Transverse colon (tissue), 4 donors: ENCODE data around the gene DNASE1L2. TPM values are rescaled to one million over a fixed set of nuclear protein-coding genes. Genes with fewer than 3 reads are reported as not detected.

Source experiments
- DNase-seq: peaks from one replicate; pipeline ENCODE4 v3.0.0-alpha.2; 2019
- H3K27ac ChIP-seq, 4 donors: fragments of 200-600 bp; sonication (generic); 2 replicates each; pipeline ENCODE4 v1.5.1; 2016 to 2018; ENCODE audit warnings: inconsistent platforms in 4 of 4
- H3K27me3 ChIP-seq: fragments of 200-600 bp; sonication (generic); 2 replicates; pipeline ENCODE4 v1.5.1; 2017; ENCODE audit warnings: inconsistent platforms
- H3K36me3 ChIP-seq, 4 donors: fragments of 200-600 bp; sonication (generic); 2 replicates each; pipeline ENCODE4 v1.5.1; 2017 to 2019; ENCODE audit warnings: inconsistent platforms in 4 of 4
- H3K4me1 ChIP-seq, 4 donors: fragments of 200-600 bp; sonication (generic); 2 replicates each; pipeline ENCODE4 v1.5.1; 2017 to 2020; ENCODE audit warnings: inconsistent platforms in 4 of 4
- H3K4me3 ChIP-seq, 4 donors: fragments of 200-600 bp; sonication (generic); 1 replicate in 1 of 4; 2 replicates in 3 of 4; pipeline versions ENCODE4 v1.5.1 to v1.6.1; 2017 to 2019; ENCODE audit warnings: inconsistent platforms in 4 of 4
- H3K9me3 ChIP-seq, 2 donors: fragments of 200-600 bp; sonication (generic); 2 replicates each; pipeline ENCODE4 v1.5.1; 2017 to 2019; ENCODE audit warnings: inconsistent platforms in 2 of 2
- EP300 ChIP-seq: sonication (generic); formaldehyde crosslinking; IDR thresholded peaks from one replicate; pipeline ENCODE4 v1.6.1; 2017; ENCODE audit warnings: antibody characterized with exemption, low read depth
- POLR2A ChIP-seq: fragments of 450-650 bp; IDR thresholded peaks from one replicate; pipeline ENCODE4 v1.6.1; 2016; ENCODE audit warnings: antibody characterized with exemption, mild to moderate bottlenecking, moderate library complexity
- POLR2AphosphoS5 ChIP-seq, 3 donors: sonication (generic); formaldehyde crosslinking; IDR thresholded peaks; one replicate each; pipeline ENCODE4 v1.6.1; 2016; ENCODE audit warnings: antibody characterized with exemption in 3 of 3
- WGBS, 2 donors: methylation state at CpG; one replicate each; pipeline ENCODE4 v1.1.5; 2018; ENCODE audit warnings: low coverage in 1 of 2; 5-methylcytosine and 5-hydroxymethylcytosine counted together
- in situ Hi-C, 4 donors: fragments of 200-750 bp; cut with MboI; loops; one replicate each; pipeline versions ENCODE4 v1.15.0 to v1.15.1; 2017; ENCODE audit warnings: low sequenced_read_pairs in 3 of 4, low pct_ligation_motif_present in 1 of 4, low pct_unique_long_range_greater_than_20kb in 1 of 4
- intact Hi-C: fragments of 100-400 bp; cut with DNase I; formaldehyde crosslinking; loops from one replicate; pipeline ENCODE4 v1.15.1; 2023; ENCODE audit warnings: low total_unique reads
- total RNA-seq, 4 donors: library from RNA; depleted of rRNA; stranded (reverse); fragments of >200 nt; gene quantifications; one replicate each; pipeline ENCODE4 v1.1.0, GENCODE V29; 2016
- TF ChIP-seq, protein P1 (sequence below), 5 experiments: fragments of 200-600 bp in 3 of 5; fragments of 450-650 bp in 2 of 5; sonication (generic) in 3 of 5; IDR thresholded peaks; 1 replicate in 2 of 5; 2 replicates in 3 of 5; pipeline ENCODE4 v1.5.1; 2016 to 2017; ENCODE audit warnings: antibody characterized with exemption in 5 of 5, inconsistent platforms in 3 of 5, mild to moderate bottlenecking in 2 of 5, moderate library complexity in 1 of 5

Gene DNASE1L2
- total RNA-seq, 4 donors from 2014 or later, result 0.55 to 3.0 (median 0.64) TPM; not detected in 1

DNA sequence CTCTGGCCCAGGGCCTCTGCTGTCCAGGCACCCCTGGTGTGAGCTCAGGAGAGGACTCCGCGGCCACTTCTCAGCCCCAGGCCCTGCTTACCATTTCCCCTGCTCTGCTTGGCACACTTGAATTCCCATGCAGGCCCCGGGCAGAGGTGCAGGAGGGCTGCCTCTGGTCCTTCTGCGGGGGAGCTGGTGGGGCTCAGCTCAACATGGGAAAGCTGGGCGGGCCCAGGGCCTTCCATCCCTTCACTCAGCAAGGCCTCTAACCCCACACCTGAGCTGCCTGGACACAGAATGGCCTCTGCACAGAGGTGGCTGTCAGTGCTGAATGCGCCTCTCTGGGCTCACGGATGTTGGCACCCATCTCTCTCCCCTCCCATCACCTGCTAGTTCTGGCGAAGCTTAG, 44.2 kb downstream of the DNASE1L2 start:
- Histone ChIP-seq H3K9me3 (no peaks in the 10 kb centered on the region), H3K27ac (no peak overlapping the region), H3K27me3 (no peaks in the 10 kb centered on the region), H3K4me1 (no peaks in the 10 kb centered on the region), H3K36me3 (no peaks in the 10 kb centered on the region), H3K4me3 (no peak overlapping the region)
- intact Hi-C loops (no loop called here), in situ Hi-C loops (no loop called here)
- TF ChIP-seq POLR2A, result no peak
- TF ChIP-seq EP300, result no peak
- TF ChIP-seq, protein P1, sequence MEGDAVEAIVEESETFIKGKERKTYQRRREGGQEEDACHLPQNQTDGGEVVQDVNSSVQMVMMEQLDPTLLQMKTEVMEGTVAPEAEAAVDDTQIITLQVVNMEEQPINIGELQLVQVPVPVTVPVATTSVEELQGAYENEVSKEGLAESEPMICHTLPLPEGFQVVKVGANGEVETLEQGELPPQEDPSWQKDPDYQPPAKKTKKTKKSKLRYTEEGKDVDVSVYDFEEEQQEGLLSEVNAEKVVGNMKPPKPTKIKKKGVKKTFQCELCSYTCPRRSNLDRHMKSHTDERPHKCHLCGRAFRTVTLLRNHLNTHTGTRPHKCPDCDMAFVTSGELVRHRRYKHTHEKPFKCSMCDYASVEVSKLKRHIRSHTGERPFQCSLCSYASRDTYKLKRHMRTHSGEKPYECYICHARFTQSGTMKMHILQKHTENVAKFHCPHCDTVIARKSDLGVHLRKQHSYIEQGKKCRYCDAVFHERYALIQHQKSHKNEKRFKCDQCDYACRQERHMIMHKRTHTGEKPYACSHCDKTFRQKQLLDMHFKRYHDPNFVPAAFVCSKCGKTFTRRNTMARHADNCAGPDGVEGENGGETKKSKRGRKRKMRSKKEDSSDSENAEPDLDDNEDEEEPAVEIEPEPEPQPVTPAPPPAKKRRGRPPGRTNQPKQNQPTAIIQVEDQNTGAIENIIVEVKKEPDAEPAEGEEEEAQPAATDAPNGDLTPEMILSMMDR (IDR thresholded peaks at IDR 0.05), result no peak
- TF ChIP-seq POLR2AphosphoS5 (IDR thresholded peaks at IDR 0.05), result no peak
- WGBS, 2 donors, result 89 to 100% methylated on average over 2 to 7 of the region's 8 CpGs
- no peak for DNase-seq

DNA sequence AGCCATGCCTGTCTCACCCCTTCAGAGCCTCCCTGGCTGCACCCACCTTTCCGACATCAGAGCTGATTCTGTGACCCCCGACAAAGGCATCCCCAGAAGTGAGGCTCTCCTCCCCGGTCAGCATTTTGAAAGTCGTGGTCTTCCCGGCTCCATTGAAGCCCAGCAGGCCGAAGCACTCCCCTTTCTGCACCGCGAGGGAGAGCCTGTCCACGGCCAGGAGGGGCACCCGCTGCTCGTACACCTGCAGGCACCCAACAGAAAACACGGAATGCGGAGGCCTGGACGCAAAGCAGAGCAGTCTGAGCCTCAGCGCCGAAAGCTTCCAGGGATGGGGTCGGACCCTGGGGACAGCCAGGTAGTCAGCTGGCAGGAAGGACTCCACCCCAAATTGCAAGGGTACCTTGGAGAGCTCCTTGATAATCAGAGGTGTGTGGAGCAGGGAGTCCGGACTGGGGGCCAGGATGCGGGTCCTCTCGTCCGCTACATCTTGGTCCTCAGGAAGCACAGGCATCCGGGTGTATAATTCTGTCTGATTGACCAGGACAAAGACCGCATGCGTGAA, 44.8 kb downstream of the DNASE1L2 start:
- in situ Hi-C loops, result no loop called here

DNA sequence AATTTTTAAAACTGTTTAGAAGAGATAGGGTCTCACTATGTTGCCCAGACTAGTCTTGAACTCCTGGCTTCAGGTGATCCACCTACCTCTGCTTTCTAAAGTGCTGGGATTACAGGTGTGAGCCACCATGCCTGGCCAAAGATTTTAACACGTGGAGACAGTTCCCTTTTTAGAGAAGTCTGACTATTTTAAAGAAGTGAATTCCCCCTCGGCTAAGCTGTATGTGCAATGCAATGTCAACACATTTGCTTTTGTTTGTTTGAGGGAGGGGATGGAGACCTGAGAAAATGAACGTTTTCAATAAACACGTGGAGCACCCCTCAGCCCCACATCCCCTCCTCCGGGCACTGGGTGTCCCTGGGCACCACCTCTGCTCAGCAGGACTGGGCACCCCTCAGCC, 46.0 kb downstream of the DNASE1L2 start:
- H3K27ac ChIP-seq, result no peak overlapping the region
- no peak overlapping the region for H3K4me3 ChIP-seq
- in situ Hi-C loops (no loop called here), intact Hi-C loops (no loop called here)
- TF ChIP-seq EP300 (no peak), POLR2A (no peak), POLR2AphosphoS5 (IDR thresholded peaks at IDR 0.05) (no peak)
- TF ChIP-seq, protein P1 (IDR thresholded peaks at IDR 0.05), result no peak
- H3K4me1 ChIP-seq, result no peaks in the 10 kb centered on the region
- no peaks in the 10 kb centered on the region for H3K36me3 ChIP-seq
- no peak for DNase-seq
- H3K27me3 ChIP-seq, result no peaks in the 10 kb centered on the region
- 63 to 67% methylated on average over 2 to 5 of the region's 5 CpGs for WGBS, 2 donors
- no peaks in the 10 kb centered on the region for H3K9me3 ChIP-seq

More for the DNA sequence above, 44.8 kb downstream of the DNASE1L2 start:
- intact Hi-C loops, result no loop called here
- Histone ChIP-seq H3K36me3 (no peaks in the 10 kb centered on the region), H3K27me3 (no peaks in the 10 kb centered on the region), H3K4me1 (no peaks in the 10 kb centered on the region), H3K4me3 (no peak overlapping the region), H3K9me3 (no peaks in the 10 kb centered on the region), H3K27ac (no peak overlapping the region)
- TF ChIP-seq EP300, result no peak
- TF ChIP-seq POLR2A, result no peak
- no peak for TF ChIP-seq POLR2AphosphoS5 (IDR thresholded peaks at IDR 0.05)
- TF ChIP-seq, protein P1 (IDR thresholded peaks at IDR 0.05), result no peak
- WGBS, 2 donors, result 89% methylated on average over 24 of the region's 24 CpGs; no CpG with 5 or more reads in 1 of the 2 donors
- no peak for DNase-seq

DNA sequence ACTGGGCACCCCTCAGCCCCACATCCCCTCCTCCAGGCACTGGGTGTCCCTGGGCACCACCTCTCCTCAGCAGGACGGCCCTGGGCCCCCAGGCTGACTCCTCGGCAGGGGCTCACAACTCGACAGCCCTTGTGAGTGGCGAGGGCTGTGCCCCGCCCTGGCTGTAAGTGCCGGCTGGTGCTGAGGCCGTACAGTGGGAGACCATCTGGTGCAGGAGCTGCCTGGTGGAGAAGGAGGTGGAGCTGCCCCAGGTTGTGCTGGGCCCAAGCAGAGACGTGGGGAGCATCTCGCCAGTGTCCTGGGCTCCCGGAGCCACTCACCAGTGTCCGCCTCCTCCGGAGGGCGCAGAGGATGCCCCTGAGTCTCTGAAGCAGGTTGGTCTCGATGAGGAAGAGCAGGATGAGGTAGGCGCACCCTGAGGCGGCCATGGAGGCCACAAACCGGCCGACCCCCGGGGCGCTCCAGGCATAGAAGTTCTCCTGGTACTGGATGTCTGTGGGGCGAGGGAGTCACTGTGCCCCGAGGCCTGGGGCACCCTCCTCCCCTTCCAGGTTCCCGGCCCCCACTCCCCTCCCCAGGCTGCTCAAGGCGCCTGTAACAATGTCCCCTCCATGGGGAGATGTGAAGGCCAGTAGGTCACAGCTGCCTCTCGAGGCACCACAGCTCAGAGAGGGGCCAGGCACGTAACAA, 46.8 kb downstream of the DNASE1L2 start:
- Histone ChIP-seq H3K27me3 (no peaks in the 10 kb centered on the region), H3K36me3 (no peaks in the 10 kb centered on the region), H3K4me1 (no peaks in the 10 kb centered on the region), H3K27ac (no peak overlapping the region), H3K9me3 (no peaks in the 10 kb centered on the region), H3K4me3 (no peak overlapping the region)
- in situ Hi-C loops, result no loop called here
- 75% methylated on average over 26 of the region's 26 CpGs; no CpG with 5 or more reads in 1 of the 2 donors for WGBS, 2 donors
- intact Hi-C loops, result no loop called here
- TF ChIP-seq POLR2A (no peak), EP300 (no peak), POLR2AphosphoS5 (IDR thresholded peaks at IDR 0.05) (no peak)
- TF ChIP-seq, protein P1 (IDR thresholded peaks at IDR 0.05), result no peak
- no peak for DNase-seq
